ENCODE measurements around the gene CARD8. TPM values are rescaled to one million over a fixed set of nuclear protein-coding genes. Genes with fewer than 3 reads are reported as not detected.
A peak's percentile ranks its signal among the peaks of the same experiment; 100 is the strongest.

CARD8 gene
- total and polyA plus RNA-seq, 2 of the 8 experiments (the other 6 are each of a cell fraction or from before 2014, with no cell fraction given), result 8.9 to 24.4 TPM

DNA sequence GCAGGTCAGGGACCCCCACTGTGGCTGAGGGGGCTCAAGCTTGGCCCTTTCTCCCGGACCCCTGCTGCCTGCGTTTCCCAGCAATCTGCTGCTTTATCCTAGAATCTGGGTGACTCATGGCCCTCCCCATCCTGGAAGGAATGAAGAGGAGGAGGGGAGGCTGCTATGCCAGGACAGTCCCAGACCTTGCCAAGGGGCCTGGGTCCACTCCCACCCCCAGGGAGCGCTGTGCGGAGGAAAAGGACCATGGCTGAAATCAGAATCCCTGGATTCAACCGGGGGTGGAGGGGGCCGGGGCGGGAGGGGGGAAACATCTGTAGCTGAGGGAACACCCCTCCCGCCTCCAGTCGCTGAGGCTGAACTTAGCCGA is 34.7 kb upstream of the CARD8 start (continued):
- no peak for TF ChIP-seq MAFK (IDR thresholded peaks at IDR 0.05; ENCODE audit: low read depth, low read length)
- TF ChIP-seq NRF1 (IDR thresholded peaks at IDR 0.05; ENCODE audit: low read depth, low read length), result no peak
- no peak for TF ChIP-seq KDM1A (IDR thresholded peaks at IDR 0.05; ENCODE audit: borderline replicate concordance, low read length)
- TF ChIP-seq SIN3A (conservative IDR thresholded peaks at IDR 0.05 in 1 of 2, IDR thresholded peaks at IDR 0.05 in 1 of 2; ENCODE audit: low read depth in 1 of 2, low read length in 2 of 2), result no peak
- no peak for TF ChIP-seq PHF8 (conservative IDR thresholded peaks at IDR 0.05; ENCODE audit: low read depth, low read length)
- TF ChIP-seq FOSL1 (IDR thresholded peaks at IDR 0.05; ENCODE audit: insufficient read depth, low read depth, low read length), result no peak
- peak; percentile 90 for TF ChIP-seq JUND (IDR thresholded peaks at IDR 0.05; ENCODE audit: low read length)
- TF ChIP-seq SIRT6 (IDR thresholded peaks at IDR 0.05; ENCODE audit: low read length), result no peak
- peak; percentile 27; the same call in 1 of the 2 replicates for TF ChIP-seq JUN (IDR thresholded peaks at IDR 0.05; ENCODE audit: low read depth, low read length)
- TF ChIP-seq CEBPB (IDR thresholded peaks at IDR 0.05; ENCODE audit: low read depth, low read length), result no peak
- no peak for TF ChIP-seq EGR1 (IDR thresholded peaks at IDR 0.05; ENCODE audit: borderline replicate concordance, low read depth, low read length)
- no peak for TF ChIP-seq KDM5A (IDR thresholded peaks at IDR 0.05; ENCODE audit: low read length)
- TF ChIP-seq TBP (IDR thresholded peaks at IDR 0.05; ENCODE audit: low read depth, low read length), result 0 out of 2 replicates have a peak, but pooled peaks have one; percentile 23
- TF ChIP-seq SUZ12 (IDR thresholded peaks at IDR 0.05; ENCODE audit: low read length), result no peak
- TF ChIP-seq TCF12 (IDR thresholded peaks at IDR 0.05; ENCODE audit: low read depth, low read length), result no peak
- no peak for TF ChIP-seq RFX5 (IDR thresholded peaks at IDR 0.05; ENCODE audit: borderline replicate concordance, low read depth, low read length)
- no peak for TF ChIP-seq SP4 (IDR thresholded peaks at IDR 0.05; ENCODE audit: low read length)
- TF ChIP-seq EP300 (IDR thresholded peaks at IDR 0.05; ENCODE audit: borderline replicate concordance in 1 of 2, low read depth in 2 of 2, low read length in 2 of 2), result no peak

Data from H1 (cell line).